ENCODE measurements around the gene ZNF679.

ZNF679 gene

GRCh38 chr7:64307254-64308015 lies 79.2 kb downstream of the ZNF679 start (continued):
- peak; percentile 95 for TF ChIP-seq ZNF76 (tag by site-specific recombination; IDR thresholded peaks at IDR 0.05; ENCODE audit: borderline replicate concordance, low read depth)
- no peak for TF ChIP-seq ZNF184 (tag by site-specific recombination; IDR thresholded peaks at IDR 0.05)
- TF ChIP-seq WT1 (tag by site-specific recombination; IDR thresholded peaks at IDR 0.05): no peak
- TF ChIP-seq ZNF174 (tag by site-specific recombination; IDR thresholded peaks at IDR 0.05): no peak
- TF ChIP-seq, protein P1, sequence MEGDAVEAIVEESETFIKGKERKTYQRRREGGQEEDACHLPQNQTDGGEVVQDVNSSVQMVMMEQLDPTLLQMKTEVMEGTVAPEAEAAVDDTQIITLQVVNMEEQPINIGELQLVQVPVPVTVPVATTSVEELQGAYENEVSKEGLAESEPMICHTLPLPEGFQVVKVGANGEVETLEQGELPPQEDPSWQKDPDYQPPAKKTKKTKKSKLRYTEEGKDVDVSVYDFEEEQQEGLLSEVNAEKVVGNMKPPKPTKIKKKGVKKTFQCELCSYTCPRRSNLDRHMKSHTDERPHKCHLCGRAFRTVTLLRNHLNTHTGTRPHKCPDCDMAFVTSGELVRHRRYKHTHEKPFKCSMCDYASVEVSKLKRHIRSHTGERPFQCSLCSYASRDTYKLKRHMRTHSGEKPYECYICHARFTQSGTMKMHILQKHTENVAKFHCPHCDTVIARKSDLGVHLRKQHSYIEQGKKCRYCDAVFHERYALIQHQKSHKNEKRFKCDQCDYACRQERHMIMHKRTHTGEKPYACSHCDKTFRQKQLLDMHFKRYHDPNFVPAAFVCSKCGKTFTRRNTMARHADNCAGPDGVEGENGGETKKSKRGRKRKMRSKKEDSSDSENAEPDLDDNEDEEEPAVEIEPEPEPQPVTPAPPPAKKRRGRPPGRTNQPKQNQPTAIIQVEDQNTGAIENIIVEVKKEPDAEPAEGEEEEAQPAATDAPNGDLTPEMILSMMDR (tag by site-specific recombination; IDR thresholded peaks at IDR 0.05): no peak
- TF ChIP-seq ZNF629 (tag by site-specific recombination; IDR thresholded peaks at IDR 0.05): no peak
- no peak for TF ChIP-seq ZBTB11 (tag by site-specific recombination; conservative IDR thresholded peaks at IDR 0.05; ENCODE audit: low read depth)
- TF ChIP-seq, protein P2, sequence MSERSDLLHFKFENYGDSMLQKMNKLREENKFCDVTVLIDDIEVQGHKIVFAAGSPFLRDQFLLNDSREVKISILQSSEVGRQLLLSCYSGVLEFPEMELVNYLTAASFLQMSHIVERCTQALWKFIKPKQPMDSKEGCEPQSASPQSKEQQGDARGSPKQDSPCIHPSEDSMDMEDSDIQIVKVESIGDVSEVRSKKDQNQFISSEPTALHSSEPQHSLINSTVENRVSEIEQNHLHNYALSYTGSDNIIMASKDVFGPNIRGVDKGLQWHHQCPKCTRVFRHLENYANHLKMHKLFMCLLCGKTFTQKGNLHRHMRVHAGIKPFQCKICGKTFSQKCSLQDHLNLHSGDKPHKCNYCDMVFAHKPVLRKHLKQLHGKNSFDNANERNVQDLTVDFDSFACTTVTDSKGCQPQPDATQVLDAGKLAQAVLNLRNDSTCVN (tag by site-specific recombination; optimal IDR thresholded peaks at IDR 0.05): peak; percentile 63
- no peak for TF ChIP-seq REPIN1 (tag by site-specific recombination; IDR thresholded peaks at IDR 0.05; ENCODE audit: low read depth)
- peak; percentile 100 for TF ChIP-seq ZBTB8A (tag by site-specific recombination; IDR thresholded peaks at IDR 0.05)
- no peak for TF ChIP-seq SALL2 (tag by site-specific recombination; IDR thresholded peaks at IDR 0.05; ENCODE audit: borderline replicate concordance)
- no peak for TF ChIP-seq ZNF549 (tag by site-specific recombination; IDR thresholded peaks at IDR 0.05)
- no peak for TF ChIP-seq TCF7L2 (IDR thresholded peaks at IDR 0.05; ENCODE audit: borderline replicate concordance, low read depth, low read length)
- TF ChIP-seq ZNF266 (tag by site-specific recombination; IDR thresholded peaks at IDR 0.05; ENCODE audit: low read depth): no peak
- no peak for TF ChIP-seq ZNF324 (tag by site-specific recombination; IDR thresholded peaks at IDR 0.05)
- TF ChIP-seq ZNF600 (tag by site-specific recombination; IDR thresholded peaks at IDR 0.05): peak; percentile 17; the same call in 1 of the 2 replicates
- TF ChIP-seq ZNF18 (tag by site-specific recombination; IDR thresholded peaks at IDR 0.05): no peak
- TF ChIP-seq SP7 (tag by site-specific recombination; IDR thresholded peaks at IDR 0.05): peak; percentile 28; the same call in 1 of the 2 replicates
- TF ChIP-seq ZNF133 (tag by site-specific recombination; IDR thresholded peaks at IDR 0.05): no peak
- TF ChIP-seq, protein P3, sequence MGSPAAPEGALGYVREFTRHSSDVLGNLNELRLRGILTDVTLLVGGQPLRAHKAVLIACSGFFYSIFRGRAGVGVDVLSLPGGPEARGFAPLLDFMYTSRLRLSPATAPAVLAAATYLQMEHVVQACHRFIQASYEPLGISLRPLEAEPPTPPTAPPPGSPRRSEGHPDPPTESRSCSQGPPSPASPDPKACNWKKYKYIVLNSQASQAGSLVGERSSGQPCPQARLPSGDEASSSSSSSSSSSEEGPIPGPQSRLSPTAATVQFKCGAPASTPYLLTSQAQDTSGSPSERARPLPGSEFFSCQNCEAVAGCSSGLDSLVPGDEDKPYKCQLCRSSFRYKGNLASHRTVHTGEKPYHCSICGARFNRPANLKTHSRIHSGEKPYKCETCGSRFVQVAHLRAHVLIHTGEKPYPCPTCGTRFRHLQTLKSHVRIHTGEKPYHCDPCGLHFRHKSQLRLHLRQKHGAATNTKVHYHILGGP (tag by site-specific recombination; IDR thresholded peaks at IDR 0.05): no peak
- no peak for TF ChIP-seq BCL11B (tag by site-specific recombination; IDR thresholded peaks at IDR 0.05; ENCODE audit: low read depth)
- no peak for TF ChIP-seq ZNF391 (tag by site-specific recombination; IDR thresholded peaks at IDR 0.05; ENCODE audit: borderline replicate concordance, low read depth)
- TF ChIP-seq, protein P4, sequence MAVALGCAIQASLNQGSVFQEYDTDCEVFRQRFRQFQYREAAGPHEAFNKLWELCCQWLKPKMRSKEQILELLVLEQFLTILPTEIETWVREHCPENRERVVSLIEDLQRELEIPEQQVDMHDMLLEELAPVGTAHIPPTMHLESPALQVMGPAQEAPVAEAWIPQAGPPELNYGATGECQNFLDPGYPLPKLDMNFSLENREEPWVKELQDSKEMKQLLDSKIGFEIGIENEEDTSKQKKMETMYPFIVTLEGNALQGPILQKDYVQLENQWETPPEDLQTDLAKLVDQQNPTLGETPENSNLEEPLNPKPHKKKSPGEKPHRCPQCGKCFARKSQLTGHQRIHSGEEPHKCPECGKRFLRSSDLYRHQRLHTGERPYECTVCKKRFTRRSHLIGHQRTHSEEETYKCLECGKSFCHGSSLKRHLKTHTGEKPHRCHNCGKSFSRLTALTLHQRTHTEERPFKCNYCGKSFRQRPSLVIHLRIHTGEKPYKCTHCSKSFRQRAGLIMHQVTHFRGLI (tag by site-specific recombination; IDR thresholded peaks at IDR 0.05): no peak
- TF ChIP-seq ZBTB6 (tag by site-specific recombination; IDR thresholded peaks at IDR 0.05): no peak
- no peak for TF ChIP-seq ZNF248 (tag by site-specific recombination; IDR thresholded peaks at IDR 0.05)
- TF ChIP-seq ZNF214 (tag by site-specific recombination; IDR thresholded peaks at IDR 0.05; ENCODE audit: borderline replicate concordance): no peak
- TF ChIP-seq ZNF548 (tag by site-specific recombination; IDR thresholded peaks at IDR 0.05): no peak
